ENCODE data around the gene TNFSF12. TPM values are rescaled to one million over a fixed set of nuclear protein-coding genes. Genes with fewer than 3 reads are reported as not detected.

Gene TNFSF12
- total and polyA plus RNA-seq, 2 donors from 2014 or later = 48.0 to 61.8 TPM

DNA sequence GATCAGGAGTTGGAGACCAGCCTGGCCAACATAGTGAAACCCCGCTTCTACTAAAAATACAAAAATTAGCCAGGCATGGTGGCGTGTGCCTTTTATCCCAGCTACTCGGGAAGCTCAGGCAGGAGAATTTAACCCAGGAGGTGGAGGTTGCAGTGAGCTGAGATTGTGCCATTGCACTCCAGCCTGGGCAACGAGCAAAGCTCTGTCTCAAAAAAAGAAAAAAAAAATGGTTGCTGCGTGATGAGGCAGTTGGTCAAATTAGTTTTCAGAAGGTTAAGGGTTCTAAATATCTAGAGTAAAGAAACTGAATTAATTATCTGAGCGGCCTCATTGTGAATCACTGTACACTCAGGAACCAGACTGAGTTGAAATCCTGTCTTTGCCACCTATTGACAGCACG is 27.1 kb downstream of the TNFSF12 start:
- DNase-seq (no peak), FAIRE-seq (no peak)
- intact Hi-C loops (cut with DNase I) = no loop called here
- no peak overlapping the region for H3K9ac ChIP-seq (ENCODE audit: low read length in 3 of 3)
- peaks cover 31 to 57% (median 41%) of the 10 kb centered on the region in 3 donors for H3K36me3 ChIP-seq (ENCODE audit: control insufficient read depth in 2 of 3, insufficient read depth in 3 of 3, low read length in 3 of 3)
- TF ChIP-seq, protein P1, sequence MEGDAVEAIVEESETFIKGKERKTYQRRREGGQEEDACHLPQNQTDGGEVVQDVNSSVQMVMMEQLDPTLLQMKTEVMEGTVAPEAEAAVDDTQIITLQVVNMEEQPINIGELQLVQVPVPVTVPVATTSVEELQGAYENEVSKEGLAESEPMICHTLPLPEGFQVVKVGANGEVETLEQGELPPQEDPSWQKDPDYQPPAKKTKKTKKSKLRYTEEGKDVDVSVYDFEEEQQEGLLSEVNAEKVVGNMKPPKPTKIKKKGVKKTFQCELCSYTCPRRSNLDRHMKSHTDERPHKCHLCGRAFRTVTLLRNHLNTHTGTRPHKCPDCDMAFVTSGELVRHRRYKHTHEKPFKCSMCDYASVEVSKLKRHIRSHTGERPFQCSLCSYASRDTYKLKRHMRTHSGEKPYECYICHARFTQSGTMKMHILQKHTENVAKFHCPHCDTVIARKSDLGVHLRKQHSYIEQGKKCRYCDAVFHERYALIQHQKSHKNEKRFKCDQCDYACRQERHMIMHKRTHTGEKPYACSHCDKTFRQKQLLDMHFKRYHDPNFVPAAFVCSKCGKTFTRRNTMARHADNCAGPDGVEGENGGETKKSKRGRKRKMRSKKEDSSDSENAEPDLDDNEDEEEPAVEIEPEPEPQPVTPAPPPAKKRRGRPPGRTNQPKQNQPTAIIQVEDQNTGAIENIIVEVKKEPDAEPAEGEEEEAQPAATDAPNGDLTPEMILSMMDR (IDR thresholded peaks at IDR 0.05; ENCODE audit: borderline replicate concordance, extremely low read depth, insufficient read depth) = no peak
- no peak overlapping the region for H3K4me3 ChIP-seq (ENCODE audit: low read length in 3 of 3)
- peaks cover 9 to 39% (median 32%) of the 10 kb centered on the region in 3 donors for H3K4me1 ChIP-seq (ENCODE audit: control insufficient read depth in 2 of 3, insufficient read depth in 2 of 3, low read depth in 1 of 3, low read length in 3 of 3)
- no peaks in the 10 kb centered on the region for H3K9me3 ChIP-seq (ENCODE audit: control insufficient read depth in 2 of 3, insufficient read depth in 1 of 3, low read length in 3 of 3)
- no peaks in the 10 kb centered on the region for H3K27me3 ChIP-seq (ENCODE audit: control insufficient read depth, insufficient read depth, low read length)
- H3K27ac ChIP-seq (ENCODE audit: low read depth in 2 of 2, low read length in 2 of 2) = no peak overlapping the region

DNA sequence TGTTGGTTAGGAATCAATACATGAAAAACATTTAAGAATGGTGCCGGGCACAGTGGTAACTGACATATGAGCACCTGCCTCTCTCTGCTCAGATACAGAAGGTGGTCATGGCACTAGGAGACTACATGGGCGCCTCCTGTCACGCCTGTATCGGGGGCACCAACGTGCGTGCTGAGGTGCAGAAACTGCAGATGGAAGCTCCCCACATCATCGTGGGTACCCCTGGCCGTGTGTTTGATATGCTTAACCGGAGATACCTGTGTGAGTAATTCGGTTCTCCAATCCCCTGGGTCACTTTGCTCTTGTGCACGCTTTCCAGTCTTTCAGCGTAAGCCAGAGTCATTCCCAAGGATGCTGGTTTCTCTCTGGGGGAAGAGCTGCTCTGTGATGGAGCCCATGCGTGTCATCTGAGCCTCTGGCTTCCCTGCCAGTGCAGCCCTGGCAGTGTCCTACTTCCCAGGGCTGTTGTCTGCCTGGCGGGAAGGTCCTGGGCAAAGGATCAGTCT is 27.6 kb downstream of the TNFSF12 start:
- Histone ChIP-seq H3K9ac (ENCODE audit: low read length in 3 of 3) (no peak overlapping the region), H3K27ac (ENCODE audit: low read depth in 2 of 2, low read length in 2 of 2) (no peak overlapping the region), H3K4me3 (ENCODE audit: low read length in 3 of 3) (no peak overlapping the region), H3K9me3 (ENCODE audit: control insufficient read depth in 2 of 3, insufficient read depth in 1 of 3, low read length in 3 of 3) (no peaks in the 10 kb centered on the region), H3K27me3 (ENCODE audit: control insufficient read depth, insufficient read depth, low read length) (no peaks in the 10 kb centered on the region), H3K4me1 (ENCODE audit: control insufficient read depth in 2 of 3, insufficient read depth in 2 of 3, low read depth in 1 of 3, low read length in 3 of 3) (peaks cover 9 to 42% (median 32%) of the 10 kb centered on the region in 3 donors), H3K36me3 (ENCODE audit: control insufficient read depth in 2 of 3, insufficient read depth in 3 of 3, low read length in 3 of 3) (peaks cover 31 to 51% (median 40%) of the 10 kb centered on the region in 3 donors)
- DNase-seq (peak in 1 of 5 donors; percentile 52), FAIRE-seq (no peak)
- intact Hi-C loops (cut with DNase I) = no loop called here
- TF ChIP-seq, protein P1 (IDR thresholded peaks at IDR 0.05; ENCODE audit: borderline replicate concordance, extremely low read depth, insufficient read depth) = no peak

DNA sequence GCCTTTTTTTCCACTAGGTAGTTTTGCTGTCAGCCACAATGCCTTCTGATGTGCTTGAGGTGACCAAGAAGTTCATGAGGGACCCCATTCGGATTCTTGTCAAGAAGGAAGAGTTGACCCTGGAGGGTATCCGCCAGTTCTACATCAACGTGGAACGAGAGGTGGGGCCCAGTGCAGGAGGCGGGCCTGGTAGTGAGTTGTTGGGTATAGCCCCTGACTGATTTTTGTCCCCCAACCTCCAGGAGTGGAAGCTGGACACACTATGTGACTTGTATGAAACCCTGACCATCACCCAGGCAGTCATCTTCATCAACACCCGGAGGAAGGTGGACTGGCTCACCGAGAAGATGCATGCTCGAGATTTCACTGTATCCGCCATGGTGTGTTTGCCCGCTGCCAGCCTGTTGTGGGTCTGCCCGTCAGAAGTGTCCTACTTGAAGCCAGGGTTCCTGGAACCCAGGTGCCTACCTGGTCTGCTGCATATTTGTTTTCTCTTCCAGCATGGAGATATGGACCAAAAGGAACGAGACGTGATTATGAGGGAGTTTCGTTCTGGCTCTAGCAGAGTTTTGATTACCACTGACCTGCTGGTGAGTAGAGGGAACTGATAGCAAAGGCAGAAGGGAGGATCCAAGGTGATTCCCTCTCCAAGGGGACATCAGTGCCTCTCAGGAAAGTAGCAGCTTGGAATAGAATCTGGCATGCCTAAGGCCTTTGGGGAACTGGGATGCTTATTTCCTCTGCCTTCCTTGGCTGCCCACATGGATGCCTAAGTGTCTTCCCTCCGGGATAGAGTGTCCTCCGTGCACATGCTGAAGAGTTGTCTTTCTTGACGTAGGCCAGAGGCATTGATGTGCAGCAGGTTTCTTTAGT is 28.7 kb downstream of the TNFSF12 start:
- intact Hi-C loops (cut with DNase I) = no loop called here
- TF ChIP-seq, protein P1 (IDR thresholded peaks at IDR 0.05; ENCODE audit: borderline replicate concordance, extremely low read depth, insufficient read depth) = no peak
- Histone ChIP-seq H3K4me1 (ENCODE audit: control insufficient read depth in 2 of 3, insufficient read depth in 2 of 3, low read depth in 1 of 3, low read length in 3 of 3) (peaks cover 9 to 43% (median 34%) of the 10 kb centered on the region in 3 donors), H3K9ac (ENCODE audit: low read length in 3 of 3) (no peak overlapping the region), H3K9me3 (ENCODE audit: control insufficient read depth in 2 of 3, insufficient read depth in 1 of 3, low read length in 3 of 3) (no peaks in the 10 kb centered on the region), H3K27me3 (ENCODE audit: control insufficient read depth, insufficient read depth, low read length) (no peaks in the 10 kb centered on the region), H3K4me3 (ENCODE audit: low read length in 3 of 3) (no peak overlapping the region), H3K36me3 (ENCODE audit: control insufficient read depth in 2 of 3, insufficient read depth in 3 of 3, low read length in 3 of 3) (peaks cover 31 to 51% (median 40%) of the 10 kb centered on the region in 3 donors), H3K27ac (ENCODE audit: low read depth in 2 of 2, low read length in 2 of 2) (no peak overlapping the region)
- DNase-seq = peak in 1 of 5 donors; percentile 39
- no peak for FAIRE-seq
